Gastrocnemius medialis (tissue), 4 donors: ENCODE data around the gene EPHB2.

Experiments
- POLR2A ChIP-seq, 2 donors: fragments of 450-650 bp; IDR thresholded peaks; one replicate each; pipeline ENCODE4 v1.6.1; 2017; ENCODE audit warnings: antibody characterized with exemption in 2 of 2, mild to moderate bottlenecking in 2 of 2, moderate library complexity in 2 of 2
- TF ChIP-seq, protein P1 (sequence below), 5 experiments: fragments of 450-650 bp in 3 of 5; fragments of 200-600 bp in 2 of 5; sonication (generic) in 2 of 5; IDR thresholded peaks in 4 of 5; conservative IDR thresholded peaks in 1 of 5; 1 replicate in 4 of 5; 2 replicates in 1 of 5; pipeline ENCODE4 v1.5.1; 2016 to 2019; ENCODE audit warnings: antibody characterized with exemption in 5 of 5, mild to moderate bottlenecking in 3 of 5, moderate library complexity in 3 of 5

DNA sequence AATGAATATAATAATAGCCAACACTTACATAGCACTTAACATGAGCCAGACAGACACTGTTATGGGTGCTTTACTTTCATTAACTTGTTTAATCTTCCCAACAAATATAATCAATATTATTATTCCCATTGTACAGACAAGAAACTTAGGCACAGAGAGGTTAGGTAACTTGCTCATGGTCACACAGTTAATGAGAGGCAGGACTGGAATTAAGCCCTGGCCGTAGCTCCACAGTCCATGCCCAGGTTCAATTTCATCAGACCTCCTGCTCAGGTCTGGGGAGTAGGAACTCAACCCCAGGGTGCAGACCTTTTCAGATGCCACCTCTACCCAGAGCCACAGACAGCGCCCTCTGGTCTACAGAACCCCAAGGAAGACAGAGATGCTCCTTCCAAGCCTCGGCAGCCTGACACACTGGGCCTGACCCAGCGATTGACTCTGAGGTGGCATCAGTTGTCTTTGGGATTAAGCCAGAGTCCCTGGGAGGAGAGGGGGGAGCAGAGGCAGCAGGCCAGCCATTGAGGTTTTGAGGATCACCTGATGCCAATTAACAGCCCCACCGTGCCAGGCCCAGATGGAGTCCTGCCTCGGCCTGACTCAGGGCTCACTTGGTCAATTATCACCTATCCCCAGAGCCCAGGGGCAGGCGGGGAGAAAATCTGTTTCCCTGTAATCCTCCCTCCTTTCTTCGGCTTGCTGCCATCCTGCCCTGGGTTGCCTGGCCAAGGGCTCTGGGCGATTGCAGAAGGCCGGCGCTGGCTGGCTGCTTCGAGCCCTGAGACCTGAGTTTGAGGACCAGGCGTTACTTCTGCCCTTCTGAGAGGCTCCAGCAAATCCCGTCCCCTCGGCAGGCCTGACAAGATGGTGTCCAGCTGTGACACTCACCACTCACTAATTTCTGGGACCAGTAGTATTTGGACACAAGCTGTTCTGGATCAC lies 145.3 kb downstream of the EPHB2 start:
- TF ChIP-seq, protein P1, sequence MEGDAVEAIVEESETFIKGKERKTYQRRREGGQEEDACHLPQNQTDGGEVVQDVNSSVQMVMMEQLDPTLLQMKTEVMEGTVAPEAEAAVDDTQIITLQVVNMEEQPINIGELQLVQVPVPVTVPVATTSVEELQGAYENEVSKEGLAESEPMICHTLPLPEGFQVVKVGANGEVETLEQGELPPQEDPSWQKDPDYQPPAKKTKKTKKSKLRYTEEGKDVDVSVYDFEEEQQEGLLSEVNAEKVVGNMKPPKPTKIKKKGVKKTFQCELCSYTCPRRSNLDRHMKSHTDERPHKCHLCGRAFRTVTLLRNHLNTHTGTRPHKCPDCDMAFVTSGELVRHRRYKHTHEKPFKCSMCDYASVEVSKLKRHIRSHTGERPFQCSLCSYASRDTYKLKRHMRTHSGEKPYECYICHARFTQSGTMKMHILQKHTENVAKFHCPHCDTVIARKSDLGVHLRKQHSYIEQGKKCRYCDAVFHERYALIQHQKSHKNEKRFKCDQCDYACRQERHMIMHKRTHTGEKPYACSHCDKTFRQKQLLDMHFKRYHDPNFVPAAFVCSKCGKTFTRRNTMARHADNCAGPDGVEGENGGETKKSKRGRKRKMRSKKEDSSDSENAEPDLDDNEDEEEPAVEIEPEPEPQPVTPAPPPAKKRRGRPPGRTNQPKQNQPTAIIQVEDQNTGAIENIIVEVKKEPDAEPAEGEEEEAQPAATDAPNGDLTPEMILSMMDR (IDR thresholded peaks at IDR 0.05 in 4 of 5, conservative IDR thresholded peaks at IDR 0.05 in 1 of 5): no peak
- no peak for TF ChIP-seq POLR2A (IDR thresholded peaks at IDR 0.05)
